ENCODE measurements around the gene ATXN10.

Gene ATXN10

DNA sequence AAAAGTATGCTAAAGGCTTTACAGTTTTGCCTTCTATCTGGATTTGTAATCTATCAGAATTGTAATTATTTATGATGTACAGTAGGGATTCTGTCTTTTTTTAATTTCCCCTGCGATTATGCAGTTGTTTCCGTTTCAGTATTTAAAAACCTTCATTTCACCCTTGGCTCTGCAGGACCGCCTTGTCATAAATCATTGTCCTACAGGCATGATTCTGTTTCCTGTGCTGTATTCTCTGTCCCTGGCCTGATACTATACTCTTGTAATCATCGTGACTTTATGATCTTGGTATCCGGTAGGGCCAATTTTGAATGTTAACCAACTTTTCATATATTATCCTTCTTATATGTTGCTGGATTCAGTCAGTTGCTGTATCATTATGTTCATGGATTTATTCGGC lies 151.7 kb downstream of the ATXN10 start:
- H3K36me3 ChIP-seq (ENCODE audit: insufficient read depth, low read length), result no peaks in the 10 kb centered on the region
- H3K27me3 ChIP-seq (ENCODE audit: control insufficient read depth in 1 of 2, insufficient read depth in 2 of 2, low read length in 2 of 2), result no peaks in the 10 kb centered on the region
- H3K4me3 ChIP-seq (ENCODE audit: low read depth in 1 of 2, low read length in 2 of 2), result no peak overlapping the region
- H3K4me1 ChIP-seq (ENCODE audit: insufficient read depth, low read length), result peaks cover 11% of the 10 kb centered on the region
- H3K9me3 ChIP-seq (ENCODE audit: low read length), result no peaks in the 10 kb centered on the region
- no peak overlapping the region for H3K27ac ChIP-seq (ENCODE audit: low read depth, low read length)
- no peak overlapping the region for H3K9ac ChIP-seq (ENCODE audit: low read length)

DNA sequence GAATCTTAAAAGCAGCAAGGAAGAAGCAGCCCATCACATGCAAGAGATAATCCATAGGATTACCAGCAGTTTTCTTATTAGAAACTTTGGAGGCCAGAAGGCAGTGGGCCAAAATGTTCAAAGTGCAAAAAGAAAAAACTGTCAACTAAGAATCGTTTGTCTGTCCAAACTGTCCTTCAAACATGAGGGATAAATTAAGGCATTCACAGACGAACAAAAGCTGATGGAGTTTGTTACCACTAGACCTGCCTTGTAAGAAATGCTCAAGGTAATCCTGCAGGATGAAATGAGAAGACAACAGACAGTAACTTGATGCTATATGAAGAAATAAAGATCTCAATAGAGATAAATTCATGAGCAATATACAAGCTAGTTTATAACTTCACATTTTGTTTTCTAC lies 154.9 kb downstream of the ATXN10 start:
- Histone ChIP-seq H3K27me3 (ENCODE audit: control insufficient read depth in 1 of 2, insufficient read depth in 2 of 2, low read length in 2 of 2) (no peaks in the 10 kb centered on the region), H3K9ac (ENCODE audit: low read length) (no peak overlapping the region), H3K4me1 (ENCODE audit: insufficient read depth, low read length) (no peaks in the 10 kb centered on the region), H3K4me3 (ENCODE audit: low read depth in 1 of 2, low read length in 2 of 2) (no peak overlapping the region), H3K36me3 (ENCODE audit: insufficient read depth, low read length) (no peaks in the 10 kb centered on the region), H3K9me3 (ENCODE audit: low read length) (no peaks in the 10 kb centered on the region), H3K27ac (ENCODE audit: low read depth, low read length) (no peak overlapping the region)

DNA sequence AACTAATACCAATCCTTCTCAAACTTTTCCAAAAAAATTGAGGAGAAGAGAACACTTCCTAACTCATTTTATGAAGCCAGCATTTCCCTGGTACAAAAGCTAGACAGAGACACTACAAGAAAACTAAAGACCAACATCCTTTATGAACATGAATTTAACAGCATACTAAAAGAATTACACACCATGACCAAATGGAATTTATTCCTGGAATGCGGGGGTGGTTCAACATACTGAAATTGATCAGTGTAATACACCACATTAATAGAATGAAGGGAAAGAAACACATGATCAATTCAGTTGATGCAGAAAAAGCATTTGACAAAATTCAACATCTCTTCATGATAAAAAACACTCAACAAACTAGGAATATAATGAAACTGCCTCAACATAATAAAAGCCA lies 157.2 kb downstream of the ATXN10 start:
- no peak overlapping the region for H3K27ac ChIP-seq (ENCODE audit: low read depth, low read length)
- no peaks in the 10 kb centered on the region for H3K36me3 ChIP-seq (ENCODE audit: insufficient read depth, low read length)
- no peaks in the 10 kb centered on the region for H3K27me3 ChIP-seq (ENCODE audit: control insufficient read depth in 1 of 2, insufficient read depth in 2 of 2, low read length in 2 of 2)
- H3K9me3 ChIP-seq (ENCODE audit: low read length), result no peaks in the 10 kb centered on the region
- H3K4me3 ChIP-seq (ENCODE audit: low read depth in 1 of 2, low read length in 2 of 2), result no peak overlapping the region
- no peak overlapping the region for H3K9ac ChIP-seq (ENCODE audit: low read length)
- no peaks in the 10 kb centered on the region for H3K4me1 ChIP-seq (ENCODE audit: insufficient read depth, low read length)

DNA sequence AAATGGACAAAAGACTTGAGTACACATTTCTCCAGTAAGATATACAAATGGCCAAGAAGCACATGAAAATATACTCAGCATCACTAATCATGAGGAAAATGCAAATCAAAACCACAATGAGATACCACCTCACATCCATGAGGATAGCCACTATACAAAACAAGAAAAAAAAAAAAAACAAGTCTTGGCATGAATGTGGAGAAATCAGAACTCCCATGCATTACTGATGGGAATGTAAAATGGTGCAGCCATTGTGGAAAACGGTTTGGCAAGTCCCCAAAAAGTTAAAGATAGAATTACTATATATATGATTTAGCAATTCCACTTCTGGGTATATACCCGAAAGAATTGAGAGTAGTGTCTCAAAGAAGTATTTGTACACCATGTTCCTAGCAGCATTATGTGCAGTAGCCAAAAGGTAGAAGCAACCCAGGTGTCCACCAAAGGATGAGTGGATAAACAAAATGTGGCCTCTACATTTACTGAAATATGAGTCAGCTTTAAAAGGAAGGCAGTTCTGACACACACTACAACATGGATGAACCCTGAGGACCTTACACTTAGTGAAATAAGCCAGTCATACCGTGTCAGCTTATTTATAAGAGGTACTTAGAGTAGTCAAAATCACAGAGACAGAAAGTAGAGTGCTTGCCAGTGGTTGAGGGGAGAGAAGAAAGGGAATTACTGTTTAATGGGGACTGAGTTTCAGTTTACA lies 159.1 kb downstream of the ATXN10 start:
- no peaks in the 10 kb centered on the region for H3K27me3 ChIP-seq (ENCODE audit: control insufficient read depth in 1 of 2, insufficient read depth in 2 of 2, low read length in 2 of 2)
- H3K9me3 ChIP-seq (ENCODE audit: low read length), result no peaks in the 10 kb centered on the region
- no peak overlapping the region for H3K4me3 ChIP-seq (ENCODE audit: low read depth in 1 of 2, low read length in 2 of 2)
- H3K27ac ChIP-seq (ENCODE audit: low read depth, low read length), result no peak overlapping the region
- H3K9ac ChIP-seq (ENCODE audit: low read length), result no peak overlapping the region
- H3K36me3 ChIP-seq (ENCODE audit: insufficient read depth, low read length), result no peaks in the 10 kb centered on the region
- H3K4me1 ChIP-seq (ENCODE audit: insufficient read depth, low read length), result no peaks in the 10 kb centered on the region

DNA sequence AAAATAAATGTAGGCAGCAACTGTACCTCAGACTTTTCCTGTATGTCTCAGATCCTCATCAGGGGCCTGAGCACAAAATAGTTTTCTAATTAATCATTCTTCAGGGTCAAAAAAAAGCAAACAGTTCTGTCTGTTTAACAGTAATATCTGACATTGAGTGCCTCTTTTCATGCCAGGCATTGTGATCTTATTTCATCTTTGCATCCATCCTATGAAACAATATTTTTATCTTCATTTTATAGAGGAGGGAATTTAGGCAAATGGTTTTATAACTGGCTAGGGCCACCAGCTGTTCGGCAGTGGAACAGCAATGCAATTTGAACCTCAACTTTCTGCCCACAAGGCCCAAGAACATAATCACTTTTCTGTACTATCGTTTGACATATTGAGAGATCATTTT lies 159.8 kb downstream of the ATXN10 start:
- Histone ChIP-seq H3K9me3 (ENCODE audit: low read length) (no peaks in the 10 kb centered on the region), H3K36me3 (ENCODE audit: insufficient read depth, low read length) (no peaks in the 10 kb centered on the region), H3K4me3 (ENCODE audit: low read depth in 1 of 2, low read length in 2 of 2) (no peak overlapping the region), H3K27me3 (ENCODE audit: control insufficient read depth in 1 of 2, insufficient read depth in 2 of 2, low read length in 2 of 2) (no peaks in the 10 kb centered on the region), H3K4me1 (ENCODE audit: insufficient read depth, low read length) (no peaks in the 10 kb centered on the region), H3K27ac (ENCODE audit: low read depth, low read length) (no peak overlapping the region), H3K9ac (ENCODE audit: low read length) (no peak overlapping the region)

DNA sequence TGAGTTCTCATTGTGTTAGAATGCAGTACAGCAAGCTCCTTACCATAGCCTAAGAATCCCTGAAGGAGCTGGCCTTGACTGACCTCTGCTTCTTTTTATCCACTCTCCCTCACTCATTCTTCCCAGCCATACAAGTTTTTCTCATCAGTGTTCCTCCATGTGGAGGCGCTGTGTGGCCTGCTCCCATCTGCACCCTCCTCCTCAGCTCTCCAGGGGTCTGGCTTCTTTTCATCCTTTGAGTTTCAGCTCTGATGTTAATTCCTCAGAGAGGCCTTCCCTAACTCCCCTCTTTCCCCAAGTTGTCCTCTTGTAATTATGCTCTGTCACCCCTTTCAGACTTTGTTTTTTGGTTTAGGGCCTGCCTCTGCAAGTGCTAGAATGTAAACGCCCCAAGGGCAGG lies 160.5 kb downstream of the ATXN10 start:
- H3K36me3 ChIP-seq (ENCODE audit: insufficient read depth, low read length), result no peaks in the 10 kb centered on the region
- no peaks in the 10 kb centered on the region for H3K9me3 ChIP-seq (ENCODE audit: low read length)
- no peaks in the 10 kb centered on the region for H3K27me3 ChIP-seq (ENCODE audit: control insufficient read depth in 1 of 2, insufficient read depth in 2 of 2, low read length in 2 of 2)
- no peak overlapping the region for H3K4me3 ChIP-seq (ENCODE audit: low read depth in 1 of 2, low read length in 2 of 2)
- H3K27ac ChIP-seq (ENCODE audit: low read depth, low read length), result no peak overlapping the region
- no peaks in the 10 kb centered on the region for H3K4me1 ChIP-seq (ENCODE audit: insufficient read depth, low read length)
- no peak overlapping the region for H3K9ac ChIP-seq (ENCODE audit: low read length)

DNA sequence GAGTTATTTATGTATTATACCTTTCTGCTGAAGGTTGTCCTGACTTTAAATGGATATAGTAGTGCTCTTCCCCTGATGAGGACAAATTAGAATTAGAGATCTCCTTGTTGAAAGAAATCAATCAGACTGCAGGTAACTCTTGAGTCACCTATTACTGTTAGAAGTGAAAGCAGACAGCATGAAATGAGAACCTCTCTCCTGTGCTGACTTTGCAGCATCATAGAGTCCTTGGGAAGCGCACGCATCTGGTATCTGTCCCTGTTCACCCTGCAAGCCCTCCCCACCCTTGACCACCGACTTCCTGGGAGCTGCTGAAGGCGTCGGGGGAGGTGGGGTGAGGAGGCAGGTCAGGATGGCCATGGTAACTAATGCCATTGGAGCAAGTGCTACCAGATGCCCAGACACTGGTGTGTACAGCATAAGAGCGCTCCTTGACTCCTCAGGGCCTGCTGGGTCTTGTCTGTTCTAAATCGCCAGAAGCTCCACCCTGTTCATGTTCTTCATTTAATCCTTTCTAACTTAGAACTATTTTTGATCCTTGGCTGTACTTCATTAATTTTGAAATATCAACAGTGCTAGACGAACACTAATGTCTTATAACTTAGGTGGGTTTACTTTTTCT lies 161.4 kb downstream of the ATXN10 start:
- Histone ChIP-seq H3K4me3 (ENCODE audit: low read depth in 1 of 2, low read length in 2 of 2) (no peak overlapping the region), H3K4me1 (ENCODE audit: insufficient read depth, low read length) (no peaks in the 10 kb centered on the region), H3K27ac (ENCODE audit: low read depth, low read length) (no peak overlapping the region)

DNA sequence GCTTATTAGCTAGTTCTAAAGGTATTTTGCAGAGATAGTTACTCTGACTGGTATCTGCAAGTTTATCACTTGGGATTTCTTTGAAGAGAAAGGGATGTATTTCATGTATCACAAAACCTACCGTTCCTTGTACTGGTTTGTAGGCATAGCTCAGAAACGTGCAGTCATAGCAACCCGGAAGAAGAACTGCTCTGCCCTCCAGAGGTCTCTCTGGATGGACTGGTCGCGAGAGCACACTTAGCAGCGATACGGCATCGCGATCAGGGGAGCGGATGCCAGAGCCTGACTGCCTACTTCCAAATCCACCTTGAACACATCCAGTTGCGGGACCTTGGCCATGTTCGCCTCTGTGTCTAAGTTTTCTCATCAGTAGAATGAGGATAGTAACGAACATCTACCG lies 162.0 kb downstream of the ATXN10 start:
- H3K9me3 ChIP-seq (ENCODE audit: low read length), result no peaks in the 10 kb centered on the region
- no peak overlapping the region for H3K9ac ChIP-seq (ENCODE audit: low read length)
- H3K4me3 ChIP-seq (ENCODE audit: low read depth in 1 of 2, low read length in 2 of 2), result no peak overlapping the region
- no peaks in the 10 kb centered on the region for H3K27me3 ChIP-seq (ENCODE audit: control insufficient read depth in 1 of 2, insufficient read depth in 2 of 2, low read length in 2 of 2)
- H3K27ac ChIP-seq (ENCODE audit: low read depth, low read length), result no peak overlapping the region
- no peaks in the 10 kb centered on the region for H3K4me1 ChIP-seq (ENCODE audit: insufficient read depth, low read length)
- no peaks in the 10 kb centered on the region for H3K36me3 ChIP-seq (ENCODE audit: insufficient read depth, low read length)

More for the DNA sequence above, 161.4 kb downstream of the ATXN10 start:
- Histone ChIP-seq H3K27me3 (ENCODE audit: control insufficient read depth in 1 of 2, insufficient read depth in 2 of 2, low read length in 2 of 2) (no peaks in the 10 kb centered on the region), H3K9me3 (ENCODE audit: low read length) (no peaks in the 10 kb centered on the region), H3K36me3 (ENCODE audit: insufficient read depth, low read length) (no peaks in the 10 kb centered on the region), H3K9ac (ENCODE audit: low read length) (no peak overlapping the region)

DNA sequence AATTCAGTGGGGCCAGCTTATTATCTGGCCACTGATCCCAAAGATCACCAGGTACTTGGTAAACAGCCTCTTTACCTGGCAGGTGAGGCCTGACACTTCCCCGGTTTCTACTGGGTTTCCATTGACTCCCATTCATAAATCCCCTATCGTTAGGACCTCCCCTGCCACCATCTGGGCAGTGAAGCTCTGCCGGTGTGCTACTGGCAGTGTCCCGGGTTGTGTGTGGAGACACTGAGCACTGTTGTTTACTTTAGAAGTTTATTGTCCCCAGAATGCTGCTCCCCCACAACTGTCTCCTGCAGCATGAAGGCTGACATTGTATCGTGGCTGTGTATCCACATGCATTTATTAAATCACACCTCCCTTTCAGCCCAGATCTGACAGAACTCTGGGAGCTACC lies 162.6 kb downstream of the ATXN10 start:
- Histone ChIP-seq H3K27me3 (ENCODE audit: control insufficient read depth in 1 of 2, insufficient read depth in 2 of 2, low read length in 2 of 2) (no peaks in the 10 kb centered on the region), H3K4me3 (ENCODE audit: low read depth in 1 of 2, low read length in 2 of 2) (no peak overlapping the region), H3K9ac (ENCODE audit: low read length) (no peak overlapping the region), H3K9me3 (ENCODE audit: low read length) (no peaks in the 10 kb centered on the region), H3K27ac (ENCODE audit: low read depth, low read length) (no peak overlapping the region), H3K4me1 (ENCODE audit: insufficient read depth, low read length) (no peaks in the 10 kb centered on the region), H3K36me3 (ENCODE audit: insufficient read depth, low read length) (no peaks in the 10 kb centered on the region)

DNA sequence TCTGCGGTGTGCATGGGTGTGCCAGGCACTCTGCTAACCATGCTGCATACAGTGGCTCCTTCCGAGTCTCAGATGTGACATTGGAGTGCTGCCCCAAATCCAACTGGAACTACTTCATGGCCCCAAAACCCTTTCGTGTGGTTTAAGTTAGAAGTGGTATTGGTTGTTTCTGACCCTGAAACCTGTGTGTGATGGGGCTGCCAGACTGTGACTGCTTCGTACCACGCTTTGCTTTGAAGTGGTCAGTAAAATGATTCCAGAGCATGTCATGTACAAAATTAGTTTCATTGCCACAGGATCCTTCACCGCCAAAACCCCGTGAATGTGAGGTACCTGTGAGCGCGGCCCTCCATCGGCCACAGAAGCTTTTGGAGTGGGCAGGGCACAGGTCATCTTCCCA lies 163.2 kb downstream of the ATXN10 start:
- Histone ChIP-seq H3K9ac (ENCODE audit: low read length) (no peak overlapping the region), H3K36me3 (ENCODE audit: insufficient read depth, low read length) (no peaks in the 10 kb centered on the region), H3K27ac (ENCODE audit: low read depth, low read length) (no peak overlapping the region), H3K4me1 (ENCODE audit: insufficient read depth, low read length) (no peaks in the 10 kb centered on the region), H3K4me3 (ENCODE audit: low read depth in 1 of 2, low read length in 2 of 2) (no peak overlapping the region), H3K27me3 (ENCODE audit: control insufficient read depth in 1 of 2, insufficient read depth in 2 of 2, low read length in 2 of 2) (no peaks in the 10 kb centered on the region), H3K9me3 (ENCODE audit: low read length) (no peaks in the 10 kb centered on the region)

DNA sequence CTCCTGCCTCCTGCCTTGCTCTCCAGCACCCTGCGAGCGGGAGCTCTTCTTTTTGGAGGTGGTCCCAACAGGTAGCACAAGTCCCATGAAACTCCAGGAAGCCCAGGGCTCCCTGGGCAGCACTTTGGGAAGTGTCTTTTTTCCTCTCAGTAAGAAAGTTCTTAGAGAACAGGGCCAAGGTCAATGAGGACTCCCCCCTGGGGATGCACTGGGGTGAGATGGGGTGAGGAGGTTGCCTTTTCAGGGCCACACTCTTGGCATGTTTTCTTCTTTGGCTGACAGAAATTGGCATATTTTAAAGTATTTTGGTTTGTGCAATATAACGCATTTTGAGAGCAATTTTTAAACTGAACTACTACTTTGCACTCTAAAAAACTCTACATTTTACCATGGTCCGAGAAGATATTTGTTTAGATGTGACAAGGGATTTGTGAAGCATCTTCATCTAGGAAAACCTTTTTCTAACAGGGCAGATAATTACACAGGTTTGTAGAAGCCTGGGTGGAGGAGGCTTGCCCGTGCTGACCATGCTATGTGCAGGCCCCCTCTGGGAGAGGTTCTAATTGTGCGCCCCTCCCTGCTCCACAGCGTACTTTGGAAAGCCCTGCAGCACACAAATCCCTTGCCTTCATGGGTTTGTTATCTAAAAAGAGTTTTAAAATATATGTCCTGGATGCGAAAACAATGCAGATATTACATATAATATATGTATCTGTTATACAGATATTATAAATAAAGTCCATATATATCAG lies 165.0 kb downstream of the ATXN10 start:
- H3K27ac ChIP-seq (ENCODE audit: low read depth, low read length), result no peak overlapping the region
- no peak overlapping the region for H3K4me3 ChIP-seq (ENCODE audit: low read depth in 1 of 2, low read length in 2 of 2)
- H3K36me3 ChIP-seq (ENCODE audit: insufficient read depth, low read length), result no peaks in the 10 kb centered on the region
- no peaks in the 10 kb centered on the region for H3K9me3 ChIP-seq (ENCODE audit: low read length)
- no peak overlapping the region for H3K9ac ChIP-seq (ENCODE audit: low read length)
- H3K4me1 ChIP-seq (ENCODE audit: insufficient read depth, low read length), result no peaks in the 10 kb centered on the region
- no peaks in the 10 kb centered on the region for H3K27me3 ChIP-seq (ENCODE audit: control insufficient read depth in 1 of 2, insufficient read depth in 2 of 2, low read length in 2 of 2)
